DOHH2 (cell line): ENCODE measurements around the gene SIRT6.

Experiments used
- H3F3A ChIP-seq: fragments of 200-600 bp; sonication (generic), shearing (Covaris generic); 2 replicates; pipeline ENCODE4 v1.6.0; 2016; ENCODE audit warnings: antibody characterized with exemption, mild to moderate bottlenecking; ENCODE audit not compliant: control insufficient read depth, insufficient read depth
- H3K27ac ChIP-seq: fragments of 200-600 bp; sonication (generic); 2 replicates; pipeline ENCODE4 v1.5.1; 2014; ENCODE audit warnings: low read depth, mild to moderate bottlenecking, low read length, moderate library complexity
- H3K27me3 ChIP-seq: fragments of 200-600 bp; sonication (generic); 2 replicates; pipeline ENCODE4 v1.6.1; 2014; ENCODE audit warnings: mild to moderate bottlenecking, low read length, mixed read lengths; ENCODE audit not compliant: control insufficient read depth
- H3K36me3 ChIP-seq: fragments of 200-600 bp; sonication (generic); 2 replicates; pipeline ENCODE4 v1.6.1; 2014; ENCODE audit warnings: mild to moderate bottlenecking, low read length, moderate library complexity, mixed read lengths; ENCODE audit not compliant: control insufficient read depth
- H3K4me1 ChIP-seq: fragments of 200-600 bp; sonication (generic); 2 replicates; pipeline ENCODE4 v1.6.1; 2014; ENCODE audit warnings: mild to moderate bottlenecking, low read length, mixed read lengths; ENCODE audit not compliant: control insufficient read depth
- H3K4me2 ChIP-seq: fragments of 200-600 bp; sonication (generic); 2 replicates; pipeline ENCODE4 v1.6.0; 2014; ENCODE audit warnings: mild to moderate bottlenecking, low read length, moderate library complexity
- H3K4me3 ChIP-seq: fragments of 200-600 bp; sonication (generic); 2 replicates; pipeline ENCODE4 v1.5.1; 2014; ENCODE audit warnings: mild to moderate bottlenecking, low read length, mixed read lengths
- H3K79me2 ChIP-seq: fragments of 200-600 bp; sonication (generic); 2 replicates; pipeline ENCODE4 v1.6.1; 2014; ENCODE audit warnings: mild to moderate bottlenecking, low read length, mixed read lengths; ENCODE audit not compliant: control insufficient read depth
- H3K9me2 ChIP-seq: fragments of 200-600 bp; sonication (generic); replicated peaks from 2 replicates; pipeline ENCODE4 v1.6.1; 2014; ENCODE audit warnings: mild to moderate bottlenecking, low read length, mixed read lengths; ENCODE audit not compliant: control insufficient read depth
- H3K9me3 ChIP-seq: fragments of 200-600 bp; sonication (generic); 2 replicates; pipeline ENCODE4 v1.6.1; 2014; ENCODE audit warnings: antibody characterized with exemption, low read length, mixed read lengths; ENCODE audit not compliant: control insufficient read depth, insufficient read depth
- H4K20me1 ChIP-seq: fragments of 200-600 bp; sonication (generic); 2 replicates; pipeline ENCODE4 v1.6.0; 2014; ENCODE audit warnings: low read depth, mild to moderate bottlenecking, antibody characterized with exemption, low read length, moderate library complexity; ENCODE audit not compliant: control insufficient read depth, insufficient read depth
- EZH2phosphoT487 ChIP-seq: fragments of 200-600 bp; sonication (generic); IDR thresholded peaks from 2 replicates; pipeline ENCODE4 v1.6.1; 2017; ENCODE audit warnings: borderline replicate concordance, mild to moderate bottlenecking, antibody characterized with exemption, low read length, moderate library complexity, mixed read lengths
- TF ChIP-seq, protein P1 (sequence below): fragments of 200-600 bp; sonication (generic); IDR thresholded peaks from one replicate; pipeline ENCODE4 v1.5.1; 2014; ENCODE audit warnings: antibody characterized with exemption, mild to moderate bottlenecking, low read depth, low read length; ENCODE audit not compliant: poor library complexity, severe bottlenecking

Gene SIRT6

DNA sequence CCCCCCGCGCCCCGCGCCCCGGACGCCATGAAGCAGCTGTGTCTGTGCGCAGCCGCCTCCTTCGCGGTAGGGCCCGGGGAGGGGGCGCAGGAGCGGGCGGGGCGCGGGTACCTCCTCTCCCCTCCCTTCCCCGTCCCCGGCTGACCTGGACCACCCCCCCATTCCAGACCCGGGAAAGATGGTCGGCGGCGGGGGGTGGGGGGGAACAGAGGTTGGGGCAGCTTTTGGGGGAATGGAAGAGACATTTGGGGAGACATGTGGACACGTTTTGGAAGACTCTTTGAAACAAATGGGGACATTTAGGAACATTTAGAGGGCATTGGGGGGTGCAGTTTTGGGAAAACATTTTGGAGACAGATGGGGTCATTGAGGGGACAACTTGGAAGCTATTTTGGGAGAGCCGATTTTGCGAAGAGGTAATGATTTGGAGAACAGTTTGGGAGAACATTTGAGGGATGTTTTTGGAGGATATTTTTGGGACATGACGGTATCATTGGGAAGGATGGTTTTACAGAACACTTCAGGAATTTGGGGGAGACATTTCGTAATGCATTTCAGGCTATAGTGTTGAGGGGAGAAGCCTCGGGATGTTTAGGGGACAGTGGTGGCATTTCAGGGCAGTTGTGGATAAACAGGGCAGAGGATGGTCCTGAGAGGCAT is 16.2 kb upstream of the SIRT6 start:
- Histone ChIP-seq H3K27me3 (peaks cover 6% of the 10 kb centered on the region; the same call in 1 of the 2 replicates), H3F3A (no peaks in the 10 kb centered on the region), H3K9me3 (peaks cover 7% of the 10 kb centered on the region), H3K36me3 (no peaks in the 10 kb centered on the region), H4K20me1 (no peaks in the 10 kb centered on the region; the same call in 1 of the 2 replicates), H3K4me1 (no peaks in the 10 kb centered on the region), H3K9me2 (no peaks in the 10 kb centered on the region), H3K4me2 (no peak overlapping the region), H3K27ac (no peak overlapping the region), H3K4me3 (no peak overlapping the region), H3K79me2 (no peaks in the 10 kb centered on the region)
- TF ChIP-seq, protein P1, sequence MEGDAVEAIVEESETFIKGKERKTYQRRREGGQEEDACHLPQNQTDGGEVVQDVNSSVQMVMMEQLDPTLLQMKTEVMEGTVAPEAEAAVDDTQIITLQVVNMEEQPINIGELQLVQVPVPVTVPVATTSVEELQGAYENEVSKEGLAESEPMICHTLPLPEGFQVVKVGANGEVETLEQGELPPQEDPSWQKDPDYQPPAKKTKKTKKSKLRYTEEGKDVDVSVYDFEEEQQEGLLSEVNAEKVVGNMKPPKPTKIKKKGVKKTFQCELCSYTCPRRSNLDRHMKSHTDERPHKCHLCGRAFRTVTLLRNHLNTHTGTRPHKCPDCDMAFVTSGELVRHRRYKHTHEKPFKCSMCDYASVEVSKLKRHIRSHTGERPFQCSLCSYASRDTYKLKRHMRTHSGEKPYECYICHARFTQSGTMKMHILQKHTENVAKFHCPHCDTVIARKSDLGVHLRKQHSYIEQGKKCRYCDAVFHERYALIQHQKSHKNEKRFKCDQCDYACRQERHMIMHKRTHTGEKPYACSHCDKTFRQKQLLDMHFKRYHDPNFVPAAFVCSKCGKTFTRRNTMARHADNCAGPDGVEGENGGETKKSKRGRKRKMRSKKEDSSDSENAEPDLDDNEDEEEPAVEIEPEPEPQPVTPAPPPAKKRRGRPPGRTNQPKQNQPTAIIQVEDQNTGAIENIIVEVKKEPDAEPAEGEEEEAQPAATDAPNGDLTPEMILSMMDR = no peak
- TF ChIP-seq EZH2phosphoT487 = no peak

DNA sequence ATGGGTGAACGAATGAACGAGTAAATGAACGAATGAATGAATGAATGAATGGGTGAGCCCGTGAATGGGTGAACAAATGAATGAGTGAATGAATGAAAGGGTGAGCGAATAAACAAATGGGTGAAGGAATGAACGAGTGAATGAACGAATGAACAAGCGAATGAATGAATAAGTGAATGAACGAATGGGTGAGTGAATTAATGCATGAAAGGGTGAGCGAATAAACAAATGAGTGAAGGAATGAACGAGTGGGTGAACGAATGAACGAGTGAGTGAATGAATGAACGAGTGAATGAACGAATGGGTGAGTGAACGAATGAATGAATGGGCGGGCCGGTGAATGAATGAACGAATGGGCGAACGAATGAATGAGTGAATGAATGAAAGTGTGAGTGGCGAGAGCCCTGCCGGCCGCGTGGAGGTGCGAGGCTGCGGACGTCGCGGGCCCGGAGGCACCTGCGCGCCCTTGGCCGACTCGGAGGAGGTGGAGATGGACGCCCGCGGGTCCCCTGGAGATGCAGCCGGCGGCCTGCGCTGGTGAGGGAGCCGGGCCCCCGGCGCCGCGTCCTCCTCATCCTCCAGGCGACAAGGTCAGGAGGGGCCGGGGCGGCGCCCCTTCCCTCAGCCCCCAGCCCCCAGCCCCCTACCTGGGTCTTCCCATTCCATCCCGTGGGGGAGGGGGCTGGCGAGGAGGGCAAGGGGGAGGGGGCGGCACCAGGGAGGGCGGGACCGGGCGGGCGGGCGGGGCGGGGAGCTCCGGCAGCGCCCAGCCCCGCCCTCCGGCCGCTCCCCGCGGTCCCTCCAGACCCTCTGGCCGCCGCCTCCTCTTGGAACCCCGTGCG is 15.5 kb upstream of the SIRT6 start:
- Histone ChIP-seq H3K9me3 (peaks cover 7% of the 10 kb centered on the region), H3K36me3 (no peaks in the 10 kb centered on the region), H3K4me1 (no peaks in the 10 kb centered on the region), H3K79me2 (no peaks in the 10 kb centered on the region), H3F3A (no peaks in the 10 kb centered on the region), H3K9me2 (no peaks in the 10 kb centered on the region), H4K20me1 (no peaks in the 10 kb centered on the region; the same call in 1 of the 2 replicates), H3K4me3 (no peak overlapping the region), H3K27me3 (peaks cover 6% of the 10 kb centered on the region; the same call in 1 of the 2 replicates), H3K4me2 (no peak overlapping the region), H3K27ac (no peak overlapping the region)
- TF ChIP-seq, protein P1 = no peak
- TF ChIP-seq EZH2phosphoT487 = no peak

DNA sequence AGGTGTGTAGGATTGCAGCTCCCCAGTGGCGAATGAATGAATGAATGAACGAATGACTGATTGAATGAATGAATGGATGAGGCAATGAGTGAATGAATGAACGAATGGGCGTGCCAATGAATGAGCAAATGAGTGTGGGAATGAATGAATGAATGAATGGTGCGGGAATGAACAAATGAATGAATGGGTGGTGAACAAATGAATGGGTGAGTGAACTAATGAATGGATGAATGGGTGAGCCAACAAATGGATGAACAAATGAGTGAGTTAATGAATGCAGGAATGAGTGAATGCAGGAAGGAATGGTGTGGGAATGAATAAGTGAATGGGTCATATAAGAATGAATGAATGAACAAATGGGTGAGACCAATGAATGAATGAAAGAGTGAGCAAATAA is 14.9 kb upstream of the SIRT6 start:
- no peaks in the 10 kb centered on the region for H3K4me1 ChIP-seq
- no peak overlapping the region for H3K27ac ChIP-seq
- no peak overlapping the region for H3K4me2 ChIP-seq
- H3K36me3 ChIP-seq = no peaks in the 10 kb centered on the region
- peaks cover 7% of the 10 kb centered on the region for H3K9me3 ChIP-seq
- TF ChIP-seq, protein P1 = no peak
- TF ChIP-seq EZH2phosphoT487 = no peak
- no peak overlapping the region for H3K4me3 ChIP-seq
- H4K20me1 ChIP-seq = no peaks in the 10 kb centered on the region; the same call in 1 of the 2 replicates
- no peaks in the 10 kb centered on the region for H3K79me2 ChIP-seq
- no peaks in the 10 kb centered on the region for H3K9me2 ChIP-seq
- H3K27me3 ChIP-seq = peaks cover 6% of the 10 kb centered on the region; the same call in 1 of the 2 replicates
- H3F3A ChIP-seq = no peaks in the 10 kb centered on the region
